Neural progenitor cell (in vitro differentiated cells): ENCODE results near the gene P3H2. TPM values are rescaled to one million over a fixed set of nuclear protein-coding genes. Genes with fewer than 3 reads are reported as not detected.

Source experiments
- DNase-seq: peaks from one replicate; pipeline ENCODE4 v3.0.0-alpha.2; 2016; ENCODE audit warnings: low spot score
- H2AFZ ChIP-seq: fragments of 200-600 bp; sonication (generic); replicated peaks from 2 replicates; pipeline ENCODE4 v1.6.1; 2016; ENCODE audit warnings: antibody characterized with exemption
- H3F3A ChIP-seq: fragments of 200-600 bp; sonication (generic); 2 replicates; pipeline ENCODE4 v1.6.1; 2016; ENCODE audit warnings: antibody characterized with exemption, low read depth
- H3K27ac ChIP-seq: fragments of 200-600 bp; sonication (generic); 2 replicates; pipeline ENCODE4 v1.5.1; 2016; ENCODE audit warnings: mild to moderate bottlenecking
- H3K27me3 ChIP-seq: fragments of 200-600 bp; sonication (generic); 2 replicates; pipeline ENCODE4 v1.6.1; 2016; ENCODE audit warnings: mild to moderate bottlenecking, moderate library complexity
- H3K36me3 ChIP-seq: fragments of 200-600 bp; sonication (generic); 2 replicates; pipeline ENCODE4 v1.5.1; 2016
- H3K4me1 ChIP-seq: fragments of 200-600 bp; sonication (generic); 2 replicates; pipeline ENCODE4 v1.6.1; 2016; ENCODE audit warnings: mixed run types
- H3K4me2 ChIP-seq: fragments of 200-600 bp; sonication (generic); 2 replicates; pipeline ENCODE4 v1.6.1; 2016
- H3K4me3 ChIP-seq: fragments of 200-600 bp; sonication (generic); 2 replicates; pipeline ENCODE4 v1.5.1; 2016
- H3K79me2 ChIP-seq: fragments of 200-600 bp; sonication (generic); 2 replicates; pipeline ENCODE4 v1.6.1; 2016; ENCODE audit warnings: low read depth
- H3K9ac ChIP-seq: fragments of 200-600 bp; sonication (generic); 2 replicates; pipeline ENCODE4 v1.6.1; 2016
- H3K9me3 ChIP-seq: fragments of 200-600 bp; sonication (generic); 2 replicates; pipeline ENCODE4 v1.5.1; 2016; ENCODE audit warnings: low read depth
- H4K20me1 ChIP-seq: fragments of 200-600 bp; sonication (generic); 2 replicates; pipeline ENCODE4 v1.6.1; 2016; ENCODE audit warnings: low read depth
- H3K27ac Mint-ChIP-seq: 3 replicates; pipeline ENCODE4 v1.8.0; 2021; ENCODE audit warnings: mixed read lengths
- H3K27me3 Mint-ChIP-seq: 2 replicates; pipeline ENCODE4 v1.8.0; 2022; ENCODE audit warnings: low read depth, mild to moderate bottlenecking, inconsistent platforms, moderate library complexity, mixed read lengths; ENCODE audit not compliant: insufficient read depth
- H3K36me3 Mint-ChIP-seq: 3 replicates; pipeline ENCODE4 v1.8.0; 2021; ENCODE audit warnings: mixed read lengths
- H3K4me1 Mint-ChIP-seq: 3 replicates; pipeline ENCODE4 v1.8.0; 2021; ENCODE audit warnings: mixed read lengths
- H3K4me3 Mint-ChIP-seq: 3 replicates; pipeline ENCODE4 v1.8.0; 2021; ENCODE audit warnings: mild to moderate bottlenecking, moderate library complexity, mixed read lengths
- H3K9me3 Mint-ChIP-seq: 3 replicates; pipeline ENCODE4 v1.8.0; 2020; ENCODE audit warnings: mixed read lengths
- EZH2 ChIP-seq: fragments of 200-600 bp; sonication (generic); IDR thresholded peaks from 2 replicates; pipeline ENCODE4 v1.6.1; 2017; ENCODE audit warnings: antibody characterized with exemption, mild to moderate bottlenecking, moderate library complexity
- EZH2phosphoT487 ChIP-seq: fragments of 200-600 bp; sonication (generic); IDR thresholded peaks from 2 replicates; pipeline ENCODE4 v1.6.1; 2017; ENCODE audit warnings: antibody characterized with exemption
- total RNA-seq: library from RNA; depleted of rRNA; stranded (reverse); fragments of >200 nt; gene quantifications from 2 replicates; pipeline ENCODE4 v1.2.3, GENCODE V29; 2015; ENCODE audit warnings: low replicate concordance
- TF ChIP-seq, protein P1 (sequence below): fragments of 200-600 bp; sonication (generic); IDR thresholded peaks from 2 replicates; pipeline ENCODE4 v1.5.1; 2017; ENCODE audit warnings: antibody characterized with exemption, mild to moderate bottlenecking

Gene P3H2
- total RNA-seq, 1 donor from 2014 or later, result 21.4 TPM

DNA sequence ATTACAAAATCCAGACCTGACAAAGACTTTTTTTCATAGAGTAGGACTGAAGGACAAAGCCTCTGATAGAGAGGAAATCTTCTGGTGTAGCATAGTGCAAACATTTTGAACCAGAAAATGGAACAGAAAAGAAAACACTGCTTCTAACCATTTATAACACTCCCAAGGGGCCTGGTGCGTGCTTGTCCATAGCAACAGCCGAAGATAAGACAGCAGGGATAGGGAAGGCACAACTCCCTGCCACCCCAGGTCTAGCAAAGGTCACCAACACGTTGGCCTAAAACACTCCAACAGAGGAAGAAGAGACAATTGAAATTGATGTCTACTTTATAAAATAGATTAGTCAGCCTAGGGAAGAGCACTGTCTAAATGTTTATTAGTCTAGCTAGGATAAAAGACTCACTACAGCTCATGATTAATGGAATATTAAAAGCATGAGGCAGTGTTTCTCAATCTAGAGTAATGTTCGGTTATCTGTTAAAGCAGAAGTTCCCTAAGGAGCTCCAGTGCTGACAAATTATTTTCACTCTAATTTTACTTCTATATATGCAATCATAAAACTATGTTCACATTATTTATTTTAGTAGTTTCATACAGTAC lies 145.2 kb downstream of the P3H2 start:
- no peak overlapping the region for H3K4me3 ChIP-seq
- H2AFZ ChIP-seq, result no peak overlapping the region
- no peaks in the 10 kb centered on the region for H4K20me1 ChIP-seq
- no peaks in the 10 kb centered on the region for H3K4me1 ChIP-seq
- Mint-ChIP-seq H3K27ac (no peak overlapping the region), H3K36me3 (peaks cover 26% of the 10 kb centered on the region), H3K9me3 (no peaks in the 10 kb centered on the region), H3K4me3 (no peak overlapping the region), H3K4me1 (peaks cover 2% of the 10 kb centered on the region), H3K27me3 (peaks cover 7% of the 10 kb centered on the region)
- H3K27me3 ChIP-seq, result no peaks in the 10 kb centered on the region
- H3K9ac ChIP-seq, result no peak overlapping the region
- H3K27ac ChIP-seq, result no peak overlapping the region
- H3F3A ChIP-seq, result no peaks in the 10 kb centered on the region
- DNase-seq, result no peak
- no peak overlapping the region for H3K4me2 ChIP-seq
- H3K79me2 ChIP-seq, result no peaks in the 10 kb centered on the region
- TF ChIP-seq EZH2phosphoT487 (no peak), EZH2 (no peak)
- TF ChIP-seq, protein P1, sequence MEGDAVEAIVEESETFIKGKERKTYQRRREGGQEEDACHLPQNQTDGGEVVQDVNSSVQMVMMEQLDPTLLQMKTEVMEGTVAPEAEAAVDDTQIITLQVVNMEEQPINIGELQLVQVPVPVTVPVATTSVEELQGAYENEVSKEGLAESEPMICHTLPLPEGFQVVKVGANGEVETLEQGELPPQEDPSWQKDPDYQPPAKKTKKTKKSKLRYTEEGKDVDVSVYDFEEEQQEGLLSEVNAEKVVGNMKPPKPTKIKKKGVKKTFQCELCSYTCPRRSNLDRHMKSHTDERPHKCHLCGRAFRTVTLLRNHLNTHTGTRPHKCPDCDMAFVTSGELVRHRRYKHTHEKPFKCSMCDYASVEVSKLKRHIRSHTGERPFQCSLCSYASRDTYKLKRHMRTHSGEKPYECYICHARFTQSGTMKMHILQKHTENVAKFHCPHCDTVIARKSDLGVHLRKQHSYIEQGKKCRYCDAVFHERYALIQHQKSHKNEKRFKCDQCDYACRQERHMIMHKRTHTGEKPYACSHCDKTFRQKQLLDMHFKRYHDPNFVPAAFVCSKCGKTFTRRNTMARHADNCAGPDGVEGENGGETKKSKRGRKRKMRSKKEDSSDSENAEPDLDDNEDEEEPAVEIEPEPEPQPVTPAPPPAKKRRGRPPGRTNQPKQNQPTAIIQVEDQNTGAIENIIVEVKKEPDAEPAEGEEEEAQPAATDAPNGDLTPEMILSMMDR, result no peak
- H3K36me3 ChIP-seq, result no peaks in the 10 kb centered on the region
- no peaks in the 10 kb centered on the region for H3K9me3 ChIP-seq

- Histone ChIP-seq H3K9ac (no peak overlapping the region), H3K27me3 (no peaks in the 10 kb centered on the region), H3K36me3 (no peaks in the 10 kb centered on the region), H3K4me1 (no peaks in the 10 kb centered on the region), H3K79me2 (no peaks in the 10 kb centered on the region), H3K27ac (no peak overlapping the region), H2AFZ (no peak overlapping the region), H3K4me3 (no peak overlapping the region), H3K9me3 (no peaks in the 10 kb centered on the region), H3F3A (no peaks in the 10 kb centered on the region), H4K20me1 (no peaks in the 10 kb centered on the region), H3K4me2 (no peak overlapping the region)
- Mint-ChIP-seq H3K27ac (no peak overlapping the region), H3K9me3 (no peaks in the 10 kb centered on the region), H3K4me3 (no peak overlapping the region), H3K4me1 (peaks cover 2% of the 10 kb centered on the region), H3K27me3 (peaks cover 5% of the 10 kb centered on the region), H3K36me3 (peaks cover 31% of the 10 kb centered on the region)
- no peak for DNase-seq
- TF ChIP-seq EZH2phosphoT487 (no peak), EZH2 (no peak)
- TF ChIP-seq, protein P1, result no peak
Observed at GRCh38 chr3:189974359-189974758, 146.3 kb downstream of the P3H2 start.

GRCh38 chr3:189967254-189967865 lies 153.3 kb downstream of the P3H2 start:
- no peaks in the 10 kb centered on the region for H3F3A ChIP-seq
- Mint-ChIP-seq H3K4me3 (no peak overlapping the region), H3K36me3 (peaks cover 23% of the 10 kb centered on the region), H3K27ac (no peak overlapping the region), H3K4me1 (peaks cover 5% of the 10 kb centered on the region), H3K27me3 (no peaks in the 10 kb centered on the region), H3K9me3 (no peaks in the 10 kb centered on the region)
- H3K9ac ChIP-seq, result no peak overlapping the region
- H3K36me3 ChIP-seq, result no peaks in the 10 kb centered on the region
- no peaks in the 10 kb centered on the region for H3K79me2 ChIP-seq
- no peak overlapping the region for H3K4me3 ChIP-seq
- no peaks in the 10 kb centered on the region for H3K4me1 ChIP-seq
- TF ChIP-seq, protein P1, result peak; percentile 83
- TF ChIP-seq EZH2phosphoT487, result no peak
- no peak overlapping the region for H3K27ac ChIP-seq
- H2AFZ ChIP-seq, result no peak overlapping the region
- DNase-seq, result peak; percentile 68
- H3K4me2 ChIP-seq, result no peak overlapping the region
- H3K27me3 ChIP-seq, result no peaks in the 10 kb centered on the region
- H3K9me3 ChIP-seq, result no peaks in the 10 kb centered on the region
- H4K20me1 ChIP-seq, result no peaks in the 10 kb centered on the region
